GM12872 (cell line): ENCODE measurements around the gene SARS1.

Experiments used
- CTCF ChIP-seq: IDR thresholded peaks from 3 replicates; pipeline ENCODE4 v1.5.1; 2011; ENCODE audit warnings: low read depth, mild to moderate bottlenecking, low read length, moderate library complexity; ENCODE audit not compliant: insufficient read depth

SARS1 gene

GRCh38 chr1:109225308-109225707 is 11.6 kb downstream of the SARS1 start:
- no peak for TF ChIP-seq CTCF

GRCh38 chr1:109225711-109226445 is 12.2 kb downstream of the SARS1 start:
- TF ChIP-seq CTCF = no peak

GRCh38 chr1:109228167-109228566 is 14.4 kb downstream of the SARS1 start:
- TF ChIP-seq CTCF = no peak

- TF ChIP-seq CTCF = no peak
Observed at GRCh38 chr1:109229531-109230127, 15.9 kb downstream of the SARS1 start.

- no peak for TF ChIP-seq CTCF
Observed at GRCh38 chr1:109231066-109231465, 17.3 kb downstream of the SARS1 start.

- no peak for TF ChIP-seq CTCF
Observed at GRCh38 chr1:109235137-109235536, 21.4 kb downstream of the SARS1 start.

- TF ChIP-seq CTCF = no peak
Observed at GRCh38 chr1:109237512-109237911, 23.8 kb downstream of the SARS1 start.
